Kidney (tissue), 14 donors: ENCODE results near the gene CD8B2. TPM values are rescaled to one million over a fixed set of nuclear protein-coding genes. Genes with fewer than 3 reads are reported as not detected.

Experiments used
- DNase-seq, 5 donors: peaks; one replicate each; pipeline ENCODE4 v3.0.0-alpha.2; 2013 to 2020
- FAIRE-seq: peaks from 2 replicates; lab custom pipeline; 2012; peaks lifted over from hg19 to GRCh38; lab: Jason Lieb, UNC
- H3K27ac ChIP-seq, 2 donors: one replicate each; pipeline ENCODE4 v1.7.0; 2013; ENCODE audit warnings: low read depth in 2 of 2, low read length in 2 of 2, inconsistent platforms in 1 of 2
- H3K27me3 ChIP-seq: one replicate; pipeline ENCODE4 v1.7.1; 2013; ENCODE audit warnings: low read length, inconsistent platforms; ENCODE audit not compliant: control insufficient read depth, insufficient read depth
- H3K36me3 ChIP-seq, 3 donors: one replicate each; pipeline versions ENCODE4 v1.7.0 to v1.7.1; 2013; ENCODE audit warnings: low read length in 3 of 3, control low read depth in 1 of 3, inconsistent platforms in 1 of 3; ENCODE audit not compliant: insufficient read depth in 3 of 3, control insufficient read depth in 2 of 3
- H3K4me1 ChIP-seq, 3 donors: one replicate each; pipeline versions ENCODE4 v1.7.0 to v1.7.1; 2013; ENCODE audit warnings: low read length in 3 of 3, inconsistent platforms in 1 of 3, low read depth in 1 of 3; ENCODE audit not compliant: control insufficient read depth in 2 of 3, insufficient read depth in 2 of 3
- H3K4me3 ChIP-seq, 3 donors: one replicate each; pipeline versions ENCODE4 v1.7.0 to v1.8.1; 2013; ENCODE audit warnings: low read length in 3 of 3, control low read depth in 1 of 3, inconsistent platforms in 1 of 3
- H3K9ac ChIP-seq, 3 donors: one replicate each; pipeline versions ENCODE4 v1.7.0 to v1.7.1; 2013; ENCODE audit warnings: low read length in 3 of 3, control low read depth in 1 of 3, inconsistent platforms in 1 of 3
- H3K9me3 ChIP-seq, 3 donors: one replicate each; pipeline versions ENCODE4 v1.7.0 to v1.7.1; 2013; ENCODE audit warnings: low read length in 3 of 3, control low read depth in 1 of 3, inconsistent platforms in 1 of 3; ENCODE audit not compliant: control insufficient read depth in 2 of 3, insufficient read depth in 1 of 3
- intact Hi-C: fragments of 100-400 bp; cut with DNase I; formaldehyde crosslinking; loops from one replicate; pipeline ENCODE4 v1.11.1; 2022
- polyA plus RNA-seq: library from polyadenylated mRNA; stranded (reverse); fragments of 350-450 nt; fragmentation: Illumina TruSeq; extraction: RNeasy Lipid Tissue Mini Kit (QIAGEN cat#74804); gene quantifications from one replicate; pipeline ENCODE4 v1.2.3, GENCODE V29; 2014; ENCODE audit warnings: low read depth, low replicate concordance; ENCODE audit not compliant: insufficient read depth
- total RNA-seq: library from RNA; stranded (reverse); fragmentation: NEBNext Ultra II Directional; extraction: Animal tissue kit (Norgen Biotek cat#: 25700); gene quantifications from one replicate; pipeline ENCODE4 v1.2.1, GENCODE V29; 2021
- TF ChIP-seq, protein P1 (sequence below): IDR thresholded peaks from 3 replicates; pipeline ENCODE4 v1.5.1; 2012; ENCODE audit warnings: mild to moderate bottlenecking, moderate library complexity, borderline replicate concordance; ENCODE audit not compliant: insufficient read depth; ENCODE audit errors: extremely low read depth
- donor health status: control.
- donor health status: control.
- donor health status: control.
- donor health status: control.
- donor health status: control.
- donor health status: DM: yes; HTN: yes; CAD: no.
- donor health status: Normal renal cell carcinoma (clear cell type).

Gene CD8B2
- total and polyA plus RNA-seq, 2 donors from 2014 or later: 0.09 to 0.71 TPM

DNA sequence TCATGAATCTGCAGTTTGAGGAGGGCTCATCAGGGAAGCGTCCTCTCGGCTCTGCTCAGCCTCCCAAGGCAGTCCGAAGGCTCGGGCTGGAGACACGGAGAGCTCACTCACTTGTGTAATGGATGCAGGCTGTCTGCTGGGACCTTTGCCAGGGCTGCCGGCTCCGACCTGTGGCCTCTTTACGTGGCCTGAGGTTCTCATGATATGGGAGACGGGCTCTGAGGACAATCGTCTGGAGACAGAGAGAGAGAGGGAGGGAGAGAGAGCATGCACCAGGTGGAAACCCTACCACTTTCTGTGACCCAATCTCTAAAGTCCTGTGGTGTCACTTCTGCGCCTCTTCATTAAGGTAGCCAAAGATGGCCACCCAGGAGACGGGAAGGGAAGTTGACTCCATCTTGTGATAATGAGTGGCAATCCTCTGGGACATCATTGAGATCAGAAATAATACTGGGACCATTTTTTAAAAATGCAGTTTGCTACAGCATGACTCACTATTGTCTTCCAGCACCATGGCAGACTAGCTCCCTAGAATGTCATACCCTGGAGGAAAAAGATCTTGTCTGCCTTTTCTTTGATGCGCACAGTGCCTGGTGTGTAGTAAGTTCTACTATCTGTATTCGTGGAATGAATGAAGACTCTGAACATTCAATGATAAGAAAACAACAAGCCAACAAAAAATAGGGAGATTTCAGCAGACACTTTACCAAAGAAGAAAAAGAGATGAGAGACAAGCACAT lies 60.2 kb downstream of the CD8B2 start:
- intact Hi-C loops: no loop called here
- Histone ChIP-seq H3K27ac (no peak overlapping the region), H3K9ac (no peak overlapping the region), H3K4me3 (no peak overlapping the region), H3K4me1 (no peaks in the 10 kb centered on the region), H3K9me3 (no peaks in the 10 kb centered on the region), H3K27me3 (no peaks in the 10 kb centered on the region), H3K36me3 (no peaks in the 10 kb centered on the region)
- DNase-seq (peak; percentile 16 to 77 (median 37)), FAIRE-seq (no peak)
- TF ChIP-seq, protein P1, sequence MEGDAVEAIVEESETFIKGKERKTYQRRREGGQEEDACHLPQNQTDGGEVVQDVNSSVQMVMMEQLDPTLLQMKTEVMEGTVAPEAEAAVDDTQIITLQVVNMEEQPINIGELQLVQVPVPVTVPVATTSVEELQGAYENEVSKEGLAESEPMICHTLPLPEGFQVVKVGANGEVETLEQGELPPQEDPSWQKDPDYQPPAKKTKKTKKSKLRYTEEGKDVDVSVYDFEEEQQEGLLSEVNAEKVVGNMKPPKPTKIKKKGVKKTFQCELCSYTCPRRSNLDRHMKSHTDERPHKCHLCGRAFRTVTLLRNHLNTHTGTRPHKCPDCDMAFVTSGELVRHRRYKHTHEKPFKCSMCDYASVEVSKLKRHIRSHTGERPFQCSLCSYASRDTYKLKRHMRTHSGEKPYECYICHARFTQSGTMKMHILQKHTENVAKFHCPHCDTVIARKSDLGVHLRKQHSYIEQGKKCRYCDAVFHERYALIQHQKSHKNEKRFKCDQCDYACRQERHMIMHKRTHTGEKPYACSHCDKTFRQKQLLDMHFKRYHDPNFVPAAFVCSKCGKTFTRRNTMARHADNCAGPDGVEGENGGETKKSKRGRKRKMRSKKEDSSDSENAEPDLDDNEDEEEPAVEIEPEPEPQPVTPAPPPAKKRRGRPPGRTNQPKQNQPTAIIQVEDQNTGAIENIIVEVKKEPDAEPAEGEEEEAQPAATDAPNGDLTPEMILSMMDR: no peak

DNA sequence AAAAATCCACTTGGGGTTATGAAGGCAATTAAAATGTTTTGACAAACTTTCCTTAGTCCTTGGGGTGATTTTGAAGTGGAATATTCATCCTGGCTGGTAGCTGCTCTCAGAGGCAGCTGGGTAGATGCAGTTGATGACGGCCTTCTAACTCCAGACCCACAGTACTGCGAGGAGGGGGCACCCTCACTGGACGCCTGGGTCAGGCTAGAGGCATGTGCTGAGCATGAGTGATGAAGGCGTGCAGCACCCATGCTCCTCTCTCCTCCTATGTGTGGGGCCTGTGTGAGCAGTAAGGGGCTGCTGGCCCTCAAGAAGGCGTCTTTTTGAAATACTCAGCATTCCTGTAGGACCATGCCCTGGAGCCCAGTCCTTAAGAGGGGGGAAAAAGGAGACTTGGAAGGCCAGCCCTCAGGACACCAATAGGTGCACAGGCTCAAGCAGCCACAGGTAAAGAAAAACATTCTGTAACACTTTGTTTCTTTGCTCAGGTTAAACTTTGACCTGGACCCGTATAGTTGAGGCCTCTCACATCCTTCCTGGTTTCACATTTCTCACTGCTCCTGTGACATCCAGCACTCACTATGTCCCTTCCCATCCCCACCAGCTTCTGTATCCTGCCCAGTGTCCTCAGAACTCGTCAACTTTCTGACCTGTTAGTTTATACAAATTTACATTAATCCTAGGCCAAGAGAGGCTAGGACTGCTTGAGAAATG lies 64.4 kb downstream of the CD8B2 start:
- H3K4me3 ChIP-seq: no peak overlapping the region
- FAIRE-seq (no peak), DNase-seq (peak in 1 of 5 donors; percentile 30)
- no peak overlapping the region for H3K9ac ChIP-seq
- H3K9me3 ChIP-seq: no peaks in the 10 kb centered on the region
- no peaks in the 10 kb centered on the region for H3K4me1 ChIP-seq
- no peak overlapping the region for H3K27ac ChIP-seq
- no peaks in the 10 kb centered on the region for H3K36me3 ChIP-seq
- TF ChIP-seq, protein P1: no peak
- no peaks in the 10 kb centered on the region for H3K27me3 ChIP-seq
- intact Hi-C loops: no loop called here

DNA sequence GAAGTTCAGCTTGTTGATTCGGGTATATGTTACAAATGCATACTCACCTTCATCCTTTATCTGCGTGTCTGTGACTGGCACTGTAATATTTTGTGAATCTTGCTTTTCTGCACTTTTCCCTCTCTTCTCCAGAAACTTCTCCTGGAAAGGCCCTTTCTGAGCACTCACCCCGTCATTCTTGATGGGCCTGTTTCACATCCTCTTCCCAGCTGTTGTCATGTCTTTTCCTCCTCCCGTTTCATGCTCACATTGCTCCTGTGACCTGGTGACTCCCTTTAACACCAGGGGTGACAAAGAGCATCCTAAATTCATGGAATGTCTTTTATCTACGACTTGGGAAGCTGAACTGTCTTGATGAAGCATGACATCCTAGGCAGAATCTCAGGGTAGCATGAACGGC lies 65.8 kb downstream of the CD8B2 start:
- H3K9me3 ChIP-seq: no peaks in the 10 kb centered on the region
- H3K9ac ChIP-seq: no peak overlapping the region
- DNase-seq (peak in 2 of 5 donors; percentile 33 to 71), FAIRE-seq (no peak)
- no peak overlapping the region for H3K4me3 ChIP-seq
- H3K27ac ChIP-seq: no peak overlapping the region
- TF ChIP-seq, protein P1: no peak
- H3K27me3 ChIP-seq: no peaks in the 10 kb centered on the region
- intact Hi-C loops: no loop called here
- no peaks in the 10 kb centered on the region for H3K36me3 ChIP-seq
- no peaks in the 10 kb centered on the region for H3K4me1 ChIP-seq
